T-cell (primary cell): ENCODE measurements around the gene SAMD15. TPM values are rescaled to one million over a fixed set of nuclear protein-coding genes. Genes with fewer than 3 reads are reported as not detected.

Source experiments
- ATAC-seq, 4 experiments: fragments of 200-7000 bp in 3 of 4; fragments of 150-1000 bp in 1 of 4; cut with Tn5 transposase; replicated peaks in 1 of 4; 1 replicate in 3 of 4; 2 replicates in 1 of 4; pipeline ENCODE4 v1.10.0; 2021; ENCODE audit warnings: moderate library complexity in 3 of 4, mild to moderate bottlenecking in 2 of 4, moderate number of reproducible peaks in 1 of 4
- CTCF ChIA-PET, 2 donors: fragments of 300-600 bp; sonication (Branson Sonifier 250); formaldehyde crosslinking; loops; one replicate each; lab custom pipeline; 2022; ENCODE audit warnings: antibody characterized with exemption in 2 of 2; lab: Charles Lee
- POLR2A ChIA-PET, 2 donors: fragments of 300-600 bp; sonication (Branson Sonifier 250); formaldehyde crosslinking; loops; one replicate each; lab custom pipeline; 2022; ENCODE audit warnings: antibody characterized with exemption in 2 of 2; lab: Charles Lee
- DNase-seq, 35 experiments: peaks; one replicate each; pipeline versions ENCODE4 v3.0.0 to v3.0.0-alpha.2; 2013 to 2023
- H3K27ac ChIP-seq: one replicate; pipeline ENCODE4 v1.5.1; 2013; ENCODE audit warnings: low read length
- H3K27me3 ChIP-seq, 2 experiments: replicated peaks in 1 of 2; 1 replicate in 1 of 2; 2 replicates in 1 of 2; pipeline versions ENCODE4 v1.6.1 to v1.7.0; 2013; ENCODE audit warnings: low read length in 1 of 2, mixed read lengths in 1 of 2; ENCODE audit not compliant: control insufficient read depth in 2 of 2, insufficient read depth in 2 of 2; ENCODE audit errors: extremely low read depth in 1 of 2
- H3K36me3 ChIP-seq, 2 donors: 1 replicate in 1 of 2; 2 replicates in 1 of 2; pipeline versions ENCODE4 v1.6.1 to v1.7.0; 2013; ENCODE audit warnings: low read length in 1 of 2; ENCODE audit not compliant: control insufficient read depth in 2 of 2, insufficient read depth in 1 of 2; ENCODE audit errors: extremely low read depth in 1 of 2
- H3K4me1 ChIP-seq, 2 experiments: 1 replicate in 1 of 2; 2 replicates in 1 of 2; pipeline versions ENCODE4 v1.6.1 to v1.7.0; 2013; ENCODE audit warnings: low read length in 2 of 2, mixed read lengths in 1 of 2; ENCODE audit not compliant: insufficient read depth in 2 of 2, control insufficient read depth in 1 of 2; ENCODE audit errors: extremely low read depth in 1 of 2
- H3K4me3 ChIP-seq, 2 donors: 1 replicate in 1 of 2; 2 replicates in 1 of 2; pipeline versions ENCODE4 v1.5.1 to v1.7.0; 2013; ENCODE audit warnings: mild to moderate bottlenecking in 2 of 2, low read length in 1 of 2, moderate library complexity in 1 of 2; ENCODE audit not compliant: control insufficient read depth in 1 of 2; ENCODE audit errors: extremely low read depth in 1 of 2
- H3K9me3 ChIP-seq: 2 replicates; pipeline ENCODE4 v1.7.0; 2013
- H3K27ac Mint-ChIP-seq, 2 donors: one replicate each; pipeline ENCODE4 v1.8.0; 2020 to 2021; ENCODE audit warnings: mild to moderate bottlenecking in 2 of 2, mixed read lengths in 2 of 2
- H3K27me3 Mint-ChIP-seq, 2 donors: one replicate each; pipeline ENCODE4 v1.8.0; 2021 to 2022; ENCODE audit warnings: mixed read lengths in 2 of 2
- H3K36me3 Mint-ChIP-seq: one replicate; pipeline ENCODE4 v1.8.0; 2021; ENCODE audit warnings: mixed read lengths
- H3K4me1 Mint-ChIP-seq, 3 donors: one replicate each; pipeline ENCODE4 v1.8.0; 2020 to 2022; ENCODE audit warnings: mixed read lengths in 3 of 3, mild to moderate bottlenecking in 1 of 3
- H3K4me3 Mint-ChIP-seq, 3 donors: one replicate each; pipeline ENCODE4 v1.8.0; 2020 to 2022; ENCODE audit warnings: mild to moderate bottlenecking in 3 of 3, mixed read lengths in 3 of 3, moderate library complexity in 3 of 3
- H3K9me3 Mint-ChIP-seq, 3 donors: one replicate each; pipeline ENCODE4 v1.8.0; 2020 to 2022; ENCODE audit warnings: mixed read lengths in 3 of 3
- WGBS: methylation state at CpG from one replicate; pipeline ENCODE4 v1.1.5; 2013; ENCODE audit warnings: missing lambda C conversion rate; ENCODE audit not compliant: insufficient coverage; 5-methylcytosine and 5-hydroxymethylcytosine counted together
- total RNA-seq, 35 experiments: library from RNA in 6 of 35; stranded (reverse) in 6 of 35; fragments of 120-200 nt in 1 of 35; gene quantifications; one replicate each; pipeline versions ENCODE4 v1.2.1 to v1.2.4 and lab custom pipeline; 2013 to 2026

Gene SAMD15
- total RNA-seq, 5 donors from 2014 or later (not counting 1 experiment from before 2014, with no cell fraction given): 0.15 to 0.75 (median 0.33) TPM; not detected in 1

GRCh38 chr14:77339407-77339806 lies 37.8 kb upstream of the SAMD15 start:
- POLR2A ChIA-PET: no interaction called here
- no peak for ATAC-seq

GRCh38 chr14:77340389-77340788 lies 36.8 kb upstream of the SAMD15 start:
- Histone ChIP-seq H3K27me3 (no peaks in the 10 kb centered on the region), H3K4me3 (no peak overlapping the region), H3K36me3 (peaks cover 3 to 29% of the 10 kb centered on the region in 2 donors), H3K27ac (no peak overlapping the region), H3K4me1 (no peaks in the 10 kb centered on the region), H3K9me3 (no peaks in the 10 kb centered on the region)
- Mint-ChIP-seq H3K9me3 (no peaks in the 10 kb centered on the region), H3K27ac (no peak overlapping the region), H3K4me1 (no peaks in the 10 kb centered on the region), H3K4me3 (no peak overlapping the region), H3K27me3 (no peaks in the 10 kb centered on the region), H3K36me3 (peaks cover 50% of the 10 kb centered on the region)
- ChIA-PET POLR2A (no interaction called here), CTCF (no interaction called here)
- WGBS: 96% methylated on average over 4 of the region's 4 CpGs
- ATAC-seq (no peak), DNase-seq (no peak)

More at GRCh38 chr14:77339407-77339806, 37.8 kb upstream of the SAMD15 start:
- Histone ChIP-seq H3K27ac (no peak overlapping the region), H3K9me3 (no peaks in the 10 kb centered on the region), H3K27me3 (no peaks in the 10 kb centered on the region), H3K4me3 (no peak overlapping the region), H3K36me3 (peaks cover 0 to 29% of the 10 kb centered on the region in 2 donors), H3K4me1 (no peaks in the 10 kb centered on the region)
- H3K27me3 Mint-ChIP-seq: no peaks in the 10 kb centered on the region
- WGBS: no CpG with 5 or more reads among the region's 1 CpG
- CTCF ChIA-PET: no interaction called here
- peaks cover 50% of the 10 kb centered on the region for H3K36me3 Mint-ChIP-seq
- H3K27ac Mint-ChIP-seq: no peak overlapping the region
- no peak overlapping the region for H3K4me3 Mint-ChIP-seq
- no peak for DNase-seq
- no peaks in the 10 kb centered on the region for H3K4me1 Mint-ChIP-seq
- H3K9me3 Mint-ChIP-seq: no peaks in the 10 kb centered on the region

- ATAC-seq: no peak
- H3K9me3 Mint-ChIP-seq: no peaks in the 10 kb centered on the region
- Histone ChIP-seq H3K36me3 (peaks cover 9 to 29% of the 10 kb centered on the region in 2 donors), H3K4me3 (no peak overlapping the region), H3K4me1 (no peaks in the 10 kb centered on the region), H3K27me3 (no peaks in the 10 kb centered on the region), H3K9me3 (no peaks in the 10 kb centered on the region), H3K27ac (no peak overlapping the region)
- no peak overlapping the region for H3K4me3 Mint-ChIP-seq
- no peak for DNase-seq
- ChIA-PET CTCF (no interaction called here), POLR2A (no interaction called here)
- 94% methylated on average over 7 of the region's 10 CpGs for WGBS
- peaks cover 57% of the 10 kb centered on the region for H3K36me3 Mint-ChIP-seq
- peaks cover 0 to 2% (median 0%) of the 10 kb centered on the region in 3 donors for H3K4me1 Mint-ChIP-seq
- no peaks in the 10 kb centered on the region for H3K27me3 Mint-ChIP-seq
- H3K27ac Mint-ChIP-seq: no peak overlapping the region
Measured at GRCh38 chr14:77342726-77343397, 34.3 kb upstream of the SAMD15 start.

- CTCF ChIA-PET: no interaction called here
- no peaks in the 10 kb centered on the region for H3K4me1 ChIP-seq
- peaks cover 9 to 29% of the 10 kb centered on the region in 2 donors for H3K36me3 ChIP-seq
- H3K4me3 Mint-ChIP-seq: no peak overlapping the region
- H3K27me3 Mint-ChIP-seq: no peaks in the 10 kb centered on the region
- no peaks in the 10 kb centered on the region for H3K27me3 ChIP-seq
- H3K27ac Mint-ChIP-seq: no peak overlapping the region
- DNase-seq (no peak), ATAC-seq (no peak)
- H3K27ac ChIP-seq: no peak overlapping the region
- H3K4me1 Mint-ChIP-seq: peaks cover 0 to 2% (median 0%) of the 10 kb centered on the region in 3 donors
- POLR2A ChIA-PET: no interaction called here
- H3K4me3 ChIP-seq: no peak overlapping the region
- H3K9me3 Mint-ChIP-seq: no peaks in the 10 kb centered on the region
- H3K9me3 ChIP-seq: no peaks in the 10 kb centered on the region
- H3K36me3 Mint-ChIP-seq: peaks cover 57% of the 10 kb centered on the region
- 100% methylated on average over 2 of the region's 2 CpGs for WGBS
Measured at GRCh38 chr14:77343662-77344061, 33.5 kb upstream of the SAMD15 start.

GRCh38 chr14:77344377-77344996 lies 32.7 kb upstream of the SAMD15 start:
- Histone ChIP-seq H3K27me3 (no peaks in the 10 kb centered on the region), H3K4me3 (no peak overlapping the region), H3K27ac (no peak overlapping the region), H3K4me1 (no peaks in the 10 kb centered on the region), H3K9me3 (no peaks in the 10 kb centered on the region), H3K36me3 (peaks cover 9 to 29% of the 10 kb centered on the region in 2 donors)
- no peak for DNase-seq
- H3K27ac Mint-ChIP-seq: no peak overlapping the region
- no peak for ATAC-seq
- CTCF ChIA-PET: no interaction called here
- no peak overlapping the region for H3K4me3 Mint-ChIP-seq
- no peaks in the 10 kb centered on the region for H3K27me3 Mint-ChIP-seq
- no peaks in the 10 kb centered on the region for H3K9me3 Mint-ChIP-seq
- POLR2A ChIA-PET: no interaction called here
- H3K36me3 Mint-ChIP-seq: peaks cover 54% of the 10 kb centered on the region
- WGBS: 94% methylated on average over 2 of the region's 3 CpGs
- peaks cover 0 to 2% (median 0%) of the 10 kb centered on the region in 3 donors for H3K4me1 Mint-ChIP-seq

- H3K27ac ChIP-seq: no peak overlapping the region
- peaks cover 9 to 31% of the 10 kb centered on the region in 2 donors for H3K36me3 ChIP-seq
- ChIA-PET POLR2A (no interaction called here), CTCF (interaction anchor here in 1 of 2 donors (0.7 kb wide), 1 partner anchor 490 kb away, joined by 5 read pairs; no protein-coding TSS in a partner anchor)
- H3K27me3 ChIP-seq: no peaks in the 10 kb centered on the region
- DNase-seq (no peak), ATAC-seq (no peak)
- H3K9me3 ChIP-seq: no peaks in the 10 kb centered on the region
- H3K4me3 ChIP-seq: no peak overlapping the region
- no CpG with 5 or more reads among the region's 2 CpGs for WGBS
- Mint-ChIP-seq H3K27me3 (no peaks in the 10 kb centered on the region), H3K27ac (no peak overlapping the region), H3K4me3 (no peak overlapping the region), H3K9me3 (no peaks in the 10 kb centered on the region), H3K36me3 (peaks cover 50% of the 10 kb centered on the region), H3K4me1 (peaks cover 0 to 2% (median 0%) of the 10 kb centered on the region in 3 donors)
- H3K4me1 ChIP-seq: no peaks in the 10 kb centered on the region
Measured at GRCh38 chr14:77346495-77346894, 30.7 kb upstream of the SAMD15 start.
